A549 (cell line): ENCODE results near the gene TNFSF15. TPM values are rescaled to one million over a fixed set of nuclear protein-coding genes. Genes with fewer than 3 reads are reported as not detected.

ENCODE experiments used
- ATAC-seq, 2 experiments: fragments of 200-7000 bp in 1 of 2; fragments of >200 bp in 1 of 2; cut with Nextera tagmentation in 1 of 2; cut with Tn5 transposase in 1 of 2; 3 replicates each; pipeline versions ENCODE4 v1.8.0 to v1.9.1; 2018 to 2020; ENCODE audit warnings: mild to moderate bottlenecking in 1 of 2, moderate library complexity in 1 of 2
- CTCF ChIA-PET: fragments of 300-600 bp; sonication (Branson Sonifier 250); formaldehyde crosslinking; extraction: SDS; loops from one replicate; lab custom pipeline; 2021; ENCODE audit warnings: antibody characterized with exemption, inconsistent platforms; lab: Yijun Ruan, JAX
- POLR2A ChIA-PET: fragments of 350-600 bp; formaldehyde crosslinking; extraction: SDS; loops from one replicate; lab custom pipeline; 2021; ENCODE audit warnings: antibody characterized with exemption, inconsistent platforms; lab: Yijun Ruan, JAX
- DNase-seq, 2 experiments: peaks; one replicate each; pipeline versions ENCODE4 v3.0.0 to v3.0.0-alpha.2; 2011 to 2016; ENCODE audit warnings: low read depth in 1 of 2, low spot score in 1 of 2
- FAIRE-seq: peaks from 2 replicates; lab custom pipeline; 2011; peaks lifted over from hg19 to GRCh38; lab: Jason Lieb, UNC
- H3K27ac ChIP-seq, 2 experiments: fragments of >200 bp; sonication (Bioruptor Twin); formaldehyde crosslinking; 3 replicates each; pipeline ENCODE4 v1.5.1; 2016 to 2017
- H3K4me1 ChIP-seq: fragments of >200 bp; sonication (Bioruptor Twin); formaldehyde crosslinking; 3 replicates; pipeline ENCODE4 v1.6.1; 2016
- H3K4me2 ChIP-seq: fragments of >200 bp; sonication (Bioruptor Twin); formaldehyde crosslinking; 3 replicates; pipeline ENCODE4 v1.6.1; 2016
- H3K4me3 ChIP-seq: fragments of >200 bp; sonication (Bioruptor Twin); formaldehyde crosslinking; 3 replicates; pipeline ENCODE4 v1.5.1; 2016
- H3K9me3 ChIP-seq: fragments of >200 bp; sonication (Bioruptor Twin); formaldehyde crosslinking; 3 replicates; pipeline ENCODE4 v1.6.1; 2016
- BHLHE40 ChIP-seq: IDR thresholded peaks from 2 replicates; pipeline ENCODE4 v1.6.1; 2012; ENCODE audit warnings: low read depth, low read length, inconsistent platforms
- CBX8 ChIP-seq: fragments of 200-600 bp; sonication (generic); IDR thresholded peaks from 2 replicates; pipeline ENCODE4 v1.6.1; 2016
- CHD2 ChIP-seq: fragments of 150-350 bp; IDR thresholded peaks from 2 replicates; pipeline ENCODE4 v1.6.1; 2014; ENCODE audit warnings: low read length; ENCODE audit not compliant: partially characterized antibody
- CTCF ChIP-seq: fragments of >200 bp; sonication (Bioruptor Twin); formaldehyde crosslinking; IDR thresholded peaks from 3 replicates; pipeline ENCODE4 v1.5.1; 2016
- ELK1 ChIP-seq: fragments of 150-350 bp; IDR thresholded peaks from 2 replicates; pipeline ENCODE4 v1.6.1; 2014; ENCODE audit warnings: low read depth, mild to moderate bottlenecking, low read length
- ESRRA ChIP-seq: fragments of 150-350 bp; IDR thresholded peaks from 2 replicates; pipeline ENCODE4 v1.6.1; 2014; ENCODE audit warnings: mild to moderate bottlenecking, low read length, borderline replicate concordance
- GATA3 ChIP-seq: IDR thresholded peaks from 2 replicates; pipeline ENCODE4 v1.6.1; 2012; ENCODE audit warnings: borderline replicate concordance
- HES2 ChIP-seq: fragments of >200 bp; sonication (Bioruptor Twin); formaldehyde crosslinking; IDR thresholded peaks from 2 replicates; pipeline ENCODE4 v1.6.1; 2016
- JUN ChIP-seq, 2 experiments: fragments of >200 bp; sonication (Bioruptor Twin); formaldehyde crosslinking; IDR thresholded peaks; 2 replicates in 1 of 2; 3 replicates in 1 of 2; pipeline ENCODE4 v1.6.1; 2016 to 2017
- JUNB ChIP-seq: fragments of >200 bp; sonication (Bioruptor Twin); formaldehyde crosslinking; IDR thresholded peaks from 2 replicates; pipeline ENCODE4 v1.6.1; 2016
- KDM1A ChIP-seq: fragments of 200-600 bp; sonication (generic); IDR thresholded peaks from 2 replicates; pipeline ENCODE4 v1.6.1; 2016; ENCODE audit warnings: low read depth, mild to moderate bottlenecking
- KDM5A ChIP-seq: fragments of 200-600 bp; sonication (generic); IDR thresholded peaks from 2 replicates; pipeline ENCODE4 v1.6.1; 2016; ENCODE audit warnings: antibody characterized with exemption, mild to moderate bottlenecking
- MAX ChIP-seq: IDR thresholded peaks from 2 replicates; pipeline ENCODE4 v1.6.1; 2012
- NFE2L2 ChIP-seq: fragments of 150-350 bp; conservative IDR thresholded peaks from 2 replicates; pipeline ENCODE4 v1.6.1; 2014; ENCODE audit warnings: low read length
- NR3C1 ChIP-seq: fragments of >200 bp; sonication (Bioruptor Twin); formaldehyde crosslinking; IDR thresholded peaks from 3 replicates; pipeline ENCODE4 v1.6.1; 2017
- PBX3 ChIP-seq: IDR thresholded peaks from 2 replicates; pipeline ENCODE4 v1.6.1; 2012
- POLR2A ChIP-seq: IDR thresholded peaks from 2 replicates; pipeline ENCODE4 v1.6.1; 2012; ENCODE audit warnings: mild to moderate bottlenecking, low read length
- RARB ChIP-seq: fragments of 250-450 bp; sonication (Bioruptor Pico); IDR thresholded peaks from 2 replicates; pipeline ENCODE4 v1.8.0; 2021; ENCODE audit warnings: mild to moderate bottlenecking, moderate library complexity
- REST ChIP-seq: fragments of 200-600 bp; sonication (generic); IDR thresholded peaks from 2 replicates; pipeline ENCODE4 v1.6.1; 2016; ENCODE audit warnings: antibody characterized with exemption, mild to moderate bottlenecking, moderate library complexity
- SMC3 ChIP-seq: fragments of >200 bp; sonication (Bioruptor Twin); formaldehyde crosslinking; IDR thresholded peaks from 3 replicates; pipeline ENCODE4 v1.6.1; 2018; ENCODE audit warnings: inconsistent platforms
- TP53 ChIP-seq: fragments of 250-450 bp; sonication (Bioruptor Pico); IDR thresholded peaks from 2 replicates; pipeline ENCODE4 v1.5.0; 2021; ENCODE audit warnings: mild to moderate bottlenecking, moderate library complexity
- ZC3H11A ChIP-seq: fragments of 450-650 bp; IDR thresholded peaks from 2 replicates; pipeline ENCODE4 v1.6.1; 2014; ENCODE audit warnings: antibody characterized with exemption, mild to moderate bottlenecking
- ZNF302 ChIP-seq: fragments of 250-450 bp; sonication (Bioruptor Pico); IDR thresholded peaks from 2 replicates; pipeline ENCODE4 v1.9.0; 2021; ENCODE audit warnings: inconsistent platforms, mild to moderate bottlenecking, moderate library complexity
- WGBS: methylation state at CpG from one replicate; pipeline ENCODE4 v1.1.6; 2017; ENCODE audit errors: missing lambda C conversion rate; 5-methylcytosine and 5-hydroxymethylcytosine counted together
- polyA minus RNA-seq: library from RNA; depleted of rRNA, polyadenylated mRNA; stranded (reverse); fragments of >200 nt; gene quantifications from 2 replicates; pipeline ENCODE4 v1.2.3, GENCODE V29; 2011; rRNA and poly(A)+ RNA removed
- polyA plus RNA-seq, 4 experiments: library from polyadenylated mRNA; depleted of rRNA in 3 of 4; stranded (reverse); fragments of >200 nt; fragmentation: RNase III in 1 of 4; extraction: RNeasy Plus Mini Kit Qiagen cat#74134 plus additional on column Dnase treatment in 1 of 4; gene quantifications; 2 replicates in 3 of 4; 3 replicates in 1 of 4; pipeline ENCODE4 v1.2.3, GENCODE V29; 2011 to 2017

The TNFSF15 gene
- polyA plus RNA-seq (2011; rRNA removed) (5.6 and 6.8 TPM in 2 replicates), polyA plus RNA-seq (2017; fragmentation: RNase III; extraction: RNeasy Plus Mini Kit Qiagen cat#74134 plus additional on column Dnase treatment) (1.6 to 3.1 TPM (median 2.8 TPM) in 3 replicates), polyA minus RNA-seq (5.7 and 6.9 TPM in 2 replicates)
- 0.17 and 0.25 TPM in 2 replicates for polyA plus RNA-seq (2012; cell fraction: cytosol; rRNA removed)
- 0.20 and 0.29 TPM in 2 replicates for polyA plus RNA-seq (2012; cell fraction: nucleus; rRNA removed)

- ATAC-seq: peak; percentile 57 to 70; a peak in 4 of 6 replicates
- Histone ChIP-seq H3K4me1 (peaks cover 49% of the 10 kb centered on the region), H3K9me3 (no peaks in the 10 kb centered on the region), H3K4me3 (peak within 1 kb of the TSS; percentile 22; the same call in 1 of the 3 replicates), H3K4me2 (peak within 1 kb of the TSS; percentile 76), H3K27ac (peak within 1 kb of the TSS; percentile 66 to 85)
- POLR2A ChIA-PET: no interaction called here
- no peak for FAIRE-seq
- peak in 1 of 2 experiments; percentile 40 for DNase-seq
- TF ChIP-seq POLR2A: peak; percentile 13; the same call in 1 of the 2 replicates
- no peak for TF ChIP-seq CHD2
- no peak for TF ChIP-seq HES2
- TF ChIP-seq ZC3H11A: no peak
- peak; percentile 53; the same call in 1 of the 2 replicates for TF ChIP-seq MAX
- TF ChIP-seq ELK1: no peak
- CTCF ChIA-PET: interaction anchor here (1.2 to 2.5 kb wide), 4 partner anchors 10 to 208 kb away, joined by 3 to 10 read pairs (median 4); no protein-coding TSS in a partner anchor
- 64% methylated on average over 7 of the region's 8 CpGs for WGBS
Measured at GRCh38 chr9:114805670-114806525, at the start of gene TNFSF15. TSS of gene TNFSF15 (minus strand) at chr9:114806039. CDS start at chr9:114806012, 27 bp downstream.

GRCh38 chr9:114855488-114855887 lies 49.6 kb upstream of the TNFSF15 start:
- H3K4me3 ChIP-seq: no peak overlapping the region
- WGBS: 24% methylated on average over 2 of the region's 2 CpGs
- ChIA-PET POLR2A (no interaction called here), CTCF (interaction anchor here (0.9 to 1.6 kb wide), 4 partner anchors 12 to 421 kb away, joined by 3 to 4 read pairs (median 3); no protein-coding TSS in a partner anchor)
- H3K9me3 ChIP-seq: no peaks in the 10 kb centered on the region
- no peak overlapping the region for H3K27ac ChIP-seq
- no peak for ATAC-seq
- H3K4me2 ChIP-seq: no peak overlapping the region
- peaks cover 4% of the 10 kb centered on the region; the same call in 1 of the 3 replicates for H3K4me1 ChIP-seq
- TF ChIP-seq GATA3: no peak
- no peak for TF ChIP-seq ESRRA
- TF ChIP-seq TP53 (CRISPR knock-in tag): no peak
- no peak for TF ChIP-seq JUN (IDR thresholded peaks at IDR 0.05)
- no peak for TF ChIP-seq KDM5A
- TF ChIP-seq RARB (CRISPR knock-in tag): no peak
- TF ChIP-seq KDM1A: no peak
- TF ChIP-seq CTCF: no peak
- no peak for TF ChIP-seq NR3C1
- no peak for FAIRE-seq
- no peak for DNase-seq

GRCh38 chr9:114854736-114855355 lies 49.0 kb upstream of the TNFSF15 start:
- TF ChIP-seq HES2 (no peak), POLR2A (no peak), REST (no peak), ZC3H11A (no peak), BHLHE40 (no peak), ZNF302 (CRISPR knock-in tag) (no peak), PBX3 (no peak), SMC3 (no peak), CBX8 (no peak), JUNB (no peak), NFE2L2 (no peak)
- POLR2A ChIA-PET: no interaction called here
- Histone ChIP-seq H3K4me1 (peaks cover 8% of the 10 kb centered on the region; the same call in 1 of the 3 replicates), H3K27ac (no peak overlapping the region), H3K9me3 (no peaks in the 10 kb centered on the region), H3K4me3 (no peak overlapping the region), H3K4me2 (no peak overlapping the region)
- 78% methylated on average over 7 of the region's 7 CpGs for WGBS
- no peak for ATAC-seq
- CTCF ChIA-PET: interaction anchor here (0.6 to 1.6 kb wide), 3 partner anchors 30 to 514 kb away, joined by 3 to 4 read pairs (median 3); no protein-coding TSS in a partner anchor
- no peak for FAIRE-seq
- no peak for DNase-seq
